B cell (primary cell): ENCODE measurements around the gene DCTD. TPM values are rescaled to one million over a fixed set of nuclear protein-coding genes. Genes with fewer than 3 reads are reported as not detected.

Experiments
- ATAC-seq: fragments of 200-7000 bp; cut with Tn5 transposase; one replicate; pipeline ENCODE4 v1.10.0; 2021; ENCODE audit warnings: low read depth, mild to moderate bottlenecking, moderate number of reproducible peaks, moderate library complexity
- CTCF ChIA-PET: fragments of 350-600 bp; sonication (Branson Sonifier 250); formaldehyde crosslinking; loops from one replicate; lab custom pipeline; 2021; ENCODE audit warnings: antibody characterized with exemption, inconsistent platforms; lab: Charles Lee
- POLR2A ChIA-PET: fragments of 350-600 bp; sonication (Branson Sonifier 250); formaldehyde crosslinking; loops from one replicate; lab custom pipeline; 2021; ENCODE audit warnings: antibody characterized with exemption; lab: Charles Lee
- DNase-seq: peaks from one replicate; pipeline ENCODE4 v3.0.0; 2013
- H2AFZ ChIP-seq: 2 replicates; pipeline ENCODE4 v1.6.1; 2012; ENCODE audit warnings: mild to moderate bottlenecking, low read depth, low read length; ENCODE audit not compliant: insufficient read depth, poor library complexity, severe bottlenecking
- H3K27ac ChIP-seq, 2 donors: 1 replicate in 1 of 2; 2 replicates in 1 of 2; pipeline ENCODE4 v1.5.1; 2012 to 2013; ENCODE audit warnings: low read length in 2 of 2, mild to moderate bottlenecking in 2 of 2, moderate library complexity in 1 of 2
- H3K27me3 ChIP-seq, 4 experiments: fragments of 200-600 bp in 1 of 4; sonication (generic) in 1 of 4; replicated peaks in 1 of 4; 1 replicate in 2 of 4; 2 replicates in 2 of 4; pipeline versions ENCODE4 v1.6.1 to v1.7.0; 2013 to 2016; ENCODE audit warnings: low read length in 3 of 4, mild to moderate bottlenecking in 2 of 4, mixed read lengths in 1 of 4, moderate library complexity in 1 of 4; ENCODE audit not compliant: insufficient read depth in 4 of 4, control insufficient read depth in 3 of 4; ENCODE audit errors: control extremely low read depth in 1 of 4
- H3K36me3 ChIP-seq, 2 experiments: replicated peaks in 1 of 2; 1 replicate in 1 of 2; 2 replicates in 1 of 2; pipeline versions ENCODE4 v1.6.1 to v1.7.1; 2013; ENCODE audit warnings: low read length in 1 of 2; ENCODE audit not compliant: insufficient read depth in 2 of 2, control insufficient read depth in 1 of 2; ENCODE audit errors: control extremely low read depth in 1 of 2, extremely low read depth in 1 of 2
- H3K4me1 ChIP-seq, 2 donors: fragments of 200-600 bp in 1 of 2; sonication (generic) in 1 of 2; 1 replicate in 1 of 2; 2 replicates in 1 of 2; pipeline versions ENCODE4 v1.5.1 to v1.6.1; 2013 to 2017; ENCODE audit warnings: low read length in 2 of 2; ENCODE audit not compliant: control insufficient read depth in 2 of 2, insufficient read depth in 2 of 2
- H3K4me2 ChIP-seq: replicated peaks from 2 replicates; pipeline ENCODE3; 2012; ENCODE audit warnings: mild to moderate bottlenecking, low read depth, low read length; ENCODE audit not compliant: poor library complexity, severe bottlenecking
- H3K4me3 ChIP-seq, 5 experiments: fragments of 200-600 bp in 1 of 5; sonication (generic) in 1 of 5; 1 replicate in 3 of 5; 2 replicates in 2 of 5; pipeline versions ENCODE4 v1.5.1 to v1.7.0; 2011 to 2016; ENCODE audit warnings: low read length in 4 of 5, mild to moderate bottlenecking in 4 of 5, low read depth in 2 of 5, control low read depth in 1 of 5, moderate library complexity in 1 of 5; ENCODE audit not compliant: insufficient read depth in 1 of 5; ENCODE audit errors: control extremely low read depth in 1 of 5, extremely low read depth in 1 of 5
- H3K79me2 ChIP-seq: fragments of 200-600 bp; sonication (generic); one replicate; pipeline ENCODE4 v1.6.0; 2016; ENCODE audit warnings: low read length; ENCODE audit not compliant: control insufficient read depth, insufficient read depth
- H3K9ac ChIP-seq: fragments of 200-600 bp; sonication (generic); 2 replicates; pipeline ENCODE4 v1.6.1; 2017; ENCODE audit warnings: mild to moderate bottlenecking, low read length, moderate library complexity
- H3K9me3 ChIP-seq, 3 donors: one replicate each; pipeline versions ENCODE4 v1.6.1 to v1.7.1; 2013; ENCODE audit warnings: low read length in 2 of 3; ENCODE audit not compliant: control insufficient read depth in 2 of 3, insufficient read depth in 1 of 3; ENCODE audit errors: control extremely low read depth in 1 of 3
- H4K20me1 ChIP-seq: 2 replicates; pipeline ENCODE4 v1.6.0; 2012; ENCODE audit warnings: mild to moderate bottlenecking, low read length; ENCODE audit not compliant: insufficient read depth, control insufficient read depth, poor library complexity, severe bottlenecking
- H3K27ac Mint-ChIP-seq: one replicate; pipeline ENCODE4 v1.8.0; 2021; ENCODE audit warnings: mixed read lengths
- H3K27me3 Mint-ChIP-seq: one replicate; pipeline ENCODE4 v1.8.0; 2021; ENCODE audit warnings: mixed read lengths
- H3K4me1 Mint-ChIP-seq: one replicate; pipeline ENCODE4 v1.8.0; 2021; ENCODE audit warnings: mixed read lengths
- H3K4me3 Mint-ChIP-seq: one replicate; pipeline ENCODE4 v1.8.0; 2021; ENCODE audit warnings: mixed read lengths
- H3K9me3 Mint-ChIP-seq: one replicate; pipeline ENCODE4 v1.8.0; 2022; ENCODE audit warnings: mixed read lengths; ENCODE audit not compliant: insufficient read depth
- EZH2 ChIP-seq: IDR thresholded peaks from 2 replicates; pipeline ENCODE4 v1.6.1; 2012; ENCODE audit warnings: borderline replicate concordance, low read depth, mild to moderate bottlenecking, moderate library complexity, low read length; ENCODE audit not compliant: insufficient read depth, poor library complexity, severe bottlenecking
- WGBS: methylation state at CpG from one replicate; pipeline ENCODE4 v1.1.5; 2013; ENCODE audit warnings: missing lambda C conversion rate; ENCODE audit not compliant: insufficient coverage; 5-methylcytosine and 5-hydroxymethylcytosine counted together
- intact Hi-C: fragments of 100-400 bp; cut with micrococcal nuclease; formaldehyde crosslinking; loops from one replicate; pipeline ENCODE4 v1.10.0; 2022
- polyA plus RNA-seq: library from polyadenylated mRNA; depleted of rRNA; stranded (reverse); fragments of >200 nt; gene quantifications from 2 replicates; pipeline ENCODE4 v1.2.3, GENCODE V29; 2012
- total RNA-seq, 2 donors: library from RNA; stranded (reverse); fragments of 120-200 nt in 1 of 2; gene quantifications; 1 replicate in 1 of 2; 2 replicates in 1 of 2; pipeline versions ENCODE4 v1.2.3 to v1.2.4, GENCODE V29; 2013 to 2022
- TF ChIP-seq, protein P1 (sequence below): fragments of 200-600 bp; IDR thresholded peaks from one replicate; pipeline ENCODE4 v1.8.0; 2022; ENCODE audit warnings: antibody characterized with exemption, mild to moderate bottlenecking

Gene DCTD
- total and polyA plus RNA-seq, 2 donors (not counting 1 experiment from before 2014, with no cell fraction given): 61.0 to 75.8 TPM

DNA sequence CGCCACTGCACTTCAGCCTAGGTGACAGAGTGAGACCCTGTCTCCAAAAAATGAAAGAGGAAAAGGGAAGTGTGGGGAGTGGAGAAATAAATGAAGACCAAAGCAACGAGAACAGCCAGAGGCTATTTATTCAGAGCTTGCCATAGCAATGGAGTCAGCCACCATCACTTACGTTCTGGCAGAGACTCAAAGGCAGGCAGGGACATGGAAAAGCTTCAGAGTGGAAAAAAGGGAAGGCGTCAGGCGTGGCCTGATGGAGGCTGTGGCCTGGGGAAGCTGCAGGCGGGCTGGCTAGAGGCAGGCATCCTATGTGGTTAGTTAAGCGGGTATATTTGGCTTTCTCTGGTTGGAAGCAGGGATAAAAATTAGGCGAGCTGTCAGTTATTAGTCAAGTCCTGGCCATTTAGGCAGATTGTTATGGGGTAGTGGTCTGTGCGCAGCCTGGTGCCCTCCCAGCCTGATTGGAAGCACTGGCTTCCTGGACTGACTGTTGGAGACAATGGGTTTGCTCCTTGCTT lies 73.3 kb downstream of the DCTD start:
- peaks cover 18% of the 10 kb centered on the region for H3K27me3 Mint-ChIP-seq
- no peak for ATAC-seq
- 74% methylated on average over 9 of the region's 9 CpGs for WGBS

DNA sequence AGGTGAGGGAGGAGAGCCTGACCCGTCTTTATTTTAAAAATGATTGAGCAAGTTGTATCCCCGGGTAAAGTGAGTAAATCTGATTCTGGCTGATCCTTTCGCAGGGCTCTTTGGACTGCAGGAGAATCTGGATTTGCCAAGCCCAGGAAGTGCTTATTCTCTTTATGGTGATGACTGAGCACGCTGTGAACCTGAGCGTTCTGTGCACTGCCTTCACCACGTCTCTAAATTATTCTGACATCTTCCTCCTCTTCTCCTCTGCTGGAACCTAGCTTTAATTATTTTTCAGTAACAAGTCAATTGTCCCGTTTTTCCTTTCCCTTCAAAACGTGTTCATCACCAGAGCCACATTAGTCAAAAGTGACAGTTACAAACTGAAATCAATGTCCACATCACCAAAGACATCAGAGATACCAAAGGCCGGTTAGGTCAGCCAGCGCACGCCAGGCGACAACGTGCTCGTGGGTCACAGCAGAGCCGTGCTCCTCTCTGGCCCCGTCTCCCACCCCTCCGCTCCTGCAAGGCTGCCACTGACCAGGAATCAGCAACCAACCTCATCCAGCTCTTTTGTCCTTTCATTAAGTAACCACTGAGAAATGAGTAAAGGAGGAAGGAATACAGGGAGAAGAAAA lies 74.3 kb downstream of the DCTD start:
- Histone ChIP-seq H3K27ac (no peak overlapping the region), H3K9me3 (peaks cover 0 to 2% (median 0%) of the 10 kb centered on the region in 3 donors), H4K20me1 (no peaks in the 10 kb centered on the region), H3K27me3 (peaks cover 0 to 24% (median 3%) of the 10 kb centered on the region in 4 experiments), H3K79me2 (no peaks in the 10 kb centered on the region), H2AFZ (no peak overlapping the region), H3K4me2 (no peak overlapping the region), H3K36me3 (no peaks in the 10 kb centered on the region), H3K4me3 (no peak overlapping the region), H3K9ac (no peak overlapping the region), H3K4me1 (no peaks in the 10 kb centered on the region)
- 68% methylated on average over 10 of the region's 17 CpGs for WGBS
- Mint-ChIP-seq H3K27me3 (peaks cover 18% of the 10 kb centered on the region), H3K4me3 (no peak overlapping the region), H3K4me1 (no peaks in the 10 kb centered on the region), H3K27ac (no peak overlapping the region), H3K9me3 (no peaks in the 10 kb centered on the region)
- DNase-seq: no peak
- ChIA-PET POLR2A (no interaction called here), CTCF (no interaction called here)
- no peak for ATAC-seq
- TF ChIP-seq, protein P1, sequence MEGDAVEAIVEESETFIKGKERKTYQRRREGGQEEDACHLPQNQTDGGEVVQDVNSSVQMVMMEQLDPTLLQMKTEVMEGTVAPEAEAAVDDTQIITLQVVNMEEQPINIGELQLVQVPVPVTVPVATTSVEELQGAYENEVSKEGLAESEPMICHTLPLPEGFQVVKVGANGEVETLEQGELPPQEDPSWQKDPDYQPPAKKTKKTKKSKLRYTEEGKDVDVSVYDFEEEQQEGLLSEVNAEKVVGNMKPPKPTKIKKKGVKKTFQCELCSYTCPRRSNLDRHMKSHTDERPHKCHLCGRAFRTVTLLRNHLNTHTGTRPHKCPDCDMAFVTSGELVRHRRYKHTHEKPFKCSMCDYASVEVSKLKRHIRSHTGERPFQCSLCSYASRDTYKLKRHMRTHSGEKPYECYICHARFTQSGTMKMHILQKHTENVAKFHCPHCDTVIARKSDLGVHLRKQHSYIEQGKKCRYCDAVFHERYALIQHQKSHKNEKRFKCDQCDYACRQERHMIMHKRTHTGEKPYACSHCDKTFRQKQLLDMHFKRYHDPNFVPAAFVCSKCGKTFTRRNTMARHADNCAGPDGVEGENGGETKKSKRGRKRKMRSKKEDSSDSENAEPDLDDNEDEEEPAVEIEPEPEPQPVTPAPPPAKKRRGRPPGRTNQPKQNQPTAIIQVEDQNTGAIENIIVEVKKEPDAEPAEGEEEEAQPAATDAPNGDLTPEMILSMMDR: no peak
- TF ChIP-seq EZH2: no peak
- intact Hi-C loops: no loop called here

More for the DNA sequence above, 73.3 kb downstream of the DCTD start:
- Histone ChIP-seq H3K36me3 (no peaks in the 10 kb centered on the region), H4K20me1 (no peaks in the 10 kb centered on the region), H3K27ac (no peak overlapping the region), H3K9me3 (peaks cover 0 to 2% (median 0%) of the 10 kb centered on the region in 3 donors), H2AFZ (no peak overlapping the region), H3K4me2 (no peak overlapping the region), H3K4me3 (no peak overlapping the region), H3K79me2 (no peaks in the 10 kb centered on the region), H3K4me1 (no peaks in the 10 kb centered on the region), H3K9ac (no peak overlapping the region), H3K27me3 (peaks cover 0 to 24% (median 3%) of the 10 kb centered on the region in 4 experiments)
- ChIA-PET CTCF (no interaction called here), POLR2A (no interaction called here)
- DNase-seq: no peak
- TF ChIP-seq, protein P1: no peak
- no peak for TF ChIP-seq EZH2
- intact Hi-C loops: no loop called here
- Mint-ChIP-seq H3K4me1 (no peaks in the 10 kb centered on the region), H3K9me3 (no peaks in the 10 kb centered on the region), H3K4me3 (no peak overlapping the region), H3K27ac (no peak overlapping the region)
